GM18519 (cell line): ENCODE data around the gene TAF1D.

Experiments
- ATAC-seq: cut with Tn5 transposase; IDR thresholded peaks from one replicate; pipeline ENCODE4 v1.9.1; 2021; ENCODE audit warnings: mild to moderate bottlenecking, moderate library complexity; ENCODE audit not compliant: unreplicated experiment, low FRiP score

Gene TAF1D

DNA sequence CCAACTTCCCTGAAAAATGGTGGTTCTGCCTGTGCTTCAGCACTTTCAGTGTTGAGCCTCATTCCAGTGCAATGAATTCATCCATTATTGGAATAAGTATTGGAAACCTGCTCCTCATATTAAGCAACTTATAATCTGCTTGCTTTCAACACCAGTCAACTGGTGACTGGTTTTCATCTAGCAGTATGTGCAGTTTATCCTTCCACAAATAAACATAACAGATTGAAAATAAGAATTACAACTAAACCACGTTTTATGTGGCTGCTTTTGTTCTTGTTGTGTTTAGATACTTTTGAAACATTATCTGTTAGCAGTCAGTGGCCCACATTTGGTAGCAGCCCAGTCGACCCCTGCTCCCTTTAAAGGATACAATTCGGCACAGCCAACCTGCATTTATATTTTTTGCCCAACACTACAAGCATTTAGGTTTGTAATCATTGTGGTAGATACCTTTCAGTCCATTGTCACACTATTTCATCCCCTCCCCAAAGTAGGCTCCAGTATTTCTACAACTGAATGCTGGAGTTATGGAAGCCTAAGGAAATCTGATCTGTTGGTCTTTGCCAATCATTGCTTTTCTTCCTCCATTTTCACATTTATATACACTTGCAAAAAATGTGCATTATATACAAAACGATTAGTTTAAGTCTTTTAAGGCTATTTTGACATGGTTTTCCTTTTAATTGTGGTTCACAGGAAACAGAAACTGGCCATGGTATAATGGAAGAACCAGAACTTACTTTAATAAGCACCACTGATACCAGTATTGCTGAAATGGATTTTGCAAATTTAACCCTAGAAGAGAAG is 13.1 kb downstream of the TAF1D start:
- no peak for ATAC-seq

GRCh38 chr11:93724089-93724488 is 17.2 kb downstream of the TAF1D start:
- ATAC-seq = no peak

GRCh38 chr11:93720522-93720921 is 20.8 kb downstream of the TAF1D start:
- ATAC-seq = no peak

- ATAC-seq = no peak
These were observed 22.0 kb downstream of the TAF1D start for GRCh38 chr11:93719310-93719709.

GRCh38 chr11:93718057-93718563 is 23.2 kb downstream of the TAF1D start:
- peak; percentile 92 for ATAC-seq

DNA sequence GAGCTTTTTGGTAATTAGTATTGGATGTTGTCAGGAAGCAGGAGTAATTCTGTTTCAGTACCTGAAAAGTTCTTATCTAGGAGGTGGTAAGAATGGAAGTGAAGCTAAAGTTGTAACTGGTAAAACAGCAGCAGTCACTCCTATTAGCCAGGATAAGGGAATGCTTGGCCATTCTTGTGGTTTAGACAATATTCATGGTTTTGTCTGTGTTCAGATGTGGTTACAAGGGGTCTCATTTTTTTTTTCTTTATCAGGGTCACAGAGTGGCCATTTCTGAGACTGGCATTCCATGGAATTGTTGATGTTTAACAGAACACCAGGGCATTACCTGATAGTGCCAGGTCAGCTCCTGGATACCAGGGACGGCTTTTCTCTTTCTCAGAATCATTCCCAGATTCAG is 23.8 kb downstream of the TAF1D start:
- no peak for ATAC-seq

- ATAC-seq = no peak
These were observed 25.4 kb downstream of the TAF1D start for GRCh38 chr11:93715797-93716396.

- no peak for ATAC-seq
These were observed 28.6 kb downstream of the TAF1D start for GRCh38 chr11:93712678-93713077.

GRCh38 chr11:93710239-93710638 is 31.1 kb downstream of the TAF1D start:
- no peak for ATAC-seq

DNA sequence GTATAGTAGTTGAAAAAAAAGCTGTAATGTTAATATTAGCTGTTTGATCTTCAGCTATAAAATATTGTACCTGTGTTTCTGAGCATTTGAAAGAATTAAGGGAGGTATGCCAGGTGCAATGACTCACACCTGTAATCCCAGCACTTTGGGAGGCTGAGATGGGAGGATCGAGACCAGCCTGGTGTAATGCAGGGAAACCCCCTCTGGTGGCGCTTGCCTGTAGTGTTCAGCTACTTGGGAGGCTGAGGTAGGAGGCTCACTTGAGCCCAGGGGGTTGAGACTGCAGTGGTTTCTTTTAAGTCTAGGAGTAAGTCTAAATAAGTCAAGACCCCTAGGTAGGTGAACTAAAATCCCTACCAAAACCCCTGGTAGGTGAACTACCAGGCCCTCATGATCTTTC is 37.1 kb downstream of the TAF1D start:
- no peak for ATAC-seq

DNA sequence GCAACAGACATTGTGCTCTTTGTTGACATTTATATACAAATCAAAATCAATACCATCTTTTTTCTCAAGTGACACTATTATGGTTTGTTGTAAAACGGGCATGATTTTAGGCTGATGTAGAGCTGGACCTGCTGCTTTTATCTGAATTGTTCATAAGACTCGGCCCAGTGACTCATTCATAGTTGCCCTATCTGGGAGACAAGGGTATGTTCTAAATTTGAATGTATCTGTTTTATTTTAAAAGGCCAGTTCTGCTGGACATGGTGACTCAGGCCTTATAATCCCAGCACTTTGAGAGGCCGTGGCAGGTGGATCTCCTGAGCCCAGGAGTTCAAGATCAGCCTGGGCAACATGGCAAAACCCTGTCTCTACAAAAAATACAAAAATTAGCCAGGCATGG is 40.5 kb downstream of the TAF1D start:
- ATAC-seq = no peak

- no peak for ATAC-seq
These were observed 43.7 kb downstream of the TAF1D start for GRCh38 chr11:93697611-93698010.

DNA sequence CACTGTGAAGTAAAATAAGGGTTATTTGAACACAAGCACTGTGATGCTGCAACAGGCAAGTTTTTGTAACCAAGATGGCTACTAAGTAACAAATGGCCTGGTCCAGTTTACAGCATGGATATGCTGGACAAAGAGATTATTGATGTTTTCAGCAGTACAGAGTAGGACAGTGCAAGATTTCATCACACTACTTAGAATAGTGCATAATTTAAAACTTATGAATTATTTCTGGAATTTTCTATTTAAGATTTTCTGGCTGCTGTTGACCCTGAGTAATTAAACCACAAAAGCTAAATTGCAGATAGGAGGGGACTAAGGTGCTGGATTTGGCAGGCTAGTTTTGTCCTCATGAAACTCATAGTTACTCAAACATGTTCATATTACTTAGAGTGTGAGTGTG is 46.7 kb downstream of the TAF1D start:
- no peak for ATAC-seq

DNA sequence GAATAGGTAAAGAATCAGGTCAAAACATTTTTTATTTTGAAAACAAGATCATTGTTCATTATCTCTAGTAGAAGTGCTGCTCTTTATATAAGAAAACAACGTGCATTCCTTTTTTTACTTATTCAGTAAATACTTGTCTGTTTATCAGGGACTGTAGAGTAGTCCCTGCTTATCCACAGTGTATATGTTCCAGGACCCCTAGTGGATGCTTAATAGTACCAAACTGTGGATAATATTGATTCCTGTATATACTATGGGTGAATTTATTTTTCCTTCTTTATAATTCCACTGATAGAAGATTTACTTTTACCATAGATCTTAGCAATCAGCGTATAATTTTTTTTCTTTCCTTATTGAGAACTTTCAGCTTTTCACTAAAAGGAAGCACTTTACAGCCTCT is 47.2 kb downstream of the TAF1D start:
- ATAC-seq = no peak

DNA sequence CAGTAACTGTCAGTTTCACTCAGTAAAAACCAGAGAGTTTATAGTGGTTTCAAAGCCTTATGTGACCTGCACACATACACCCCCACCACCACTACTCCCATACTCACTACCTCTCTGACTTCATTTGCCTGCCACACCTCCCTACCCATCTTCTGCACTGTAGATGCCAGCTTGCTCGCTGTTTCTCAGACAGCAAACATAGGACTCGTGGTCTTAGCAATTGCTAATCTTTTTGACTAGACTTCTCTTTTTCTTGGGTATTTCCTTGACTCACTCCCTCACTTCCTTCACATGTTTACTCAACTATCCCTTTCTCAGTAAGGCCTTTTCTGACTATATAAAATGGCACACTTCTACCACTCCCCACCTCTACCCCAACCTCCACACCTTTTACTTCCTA is 52.1 kb downstream of the TAF1D start:
- peak; percentile 72 for ATAC-seq

GRCh38 chr11:93686812-93687211 is 54.5 kb downstream of the TAF1D start:
- no peak for ATAC-seq

DNA sequence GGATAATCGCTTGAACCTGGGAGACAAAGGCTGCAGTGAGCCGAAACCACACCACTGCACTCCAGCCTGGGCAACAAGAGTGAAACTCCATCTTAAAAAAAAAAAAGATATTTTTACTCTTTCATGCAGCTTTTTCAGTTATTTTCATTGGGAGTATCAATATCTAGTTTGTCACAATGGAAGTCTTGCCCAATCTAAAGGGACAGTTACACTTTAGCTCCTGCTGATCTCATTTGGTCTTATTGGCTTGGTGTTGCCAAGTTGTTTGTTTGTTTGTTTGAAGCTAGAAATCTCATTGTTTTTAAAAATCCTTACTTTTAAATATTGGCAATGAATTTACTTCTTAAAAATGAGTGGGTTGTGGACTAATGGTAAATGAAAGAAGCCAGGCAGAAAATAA is 55.1 kb downstream of the TAF1D start:
- no peak for ATAC-seq
